Coronary artery (tissue), 2 donors: ENCODE measurements around the gene PPP1R14D.

Experiments
- DNase-seq: peaks from one replicate; pipeline ENCODE4 v3.0.0-alpha.2; 2017; ENCODE audit warnings: low spot score
- H3K27ac ChIP-seq, 2 donors: fragments of 200-600 bp; sonication (generic); one replicate each; pipeline ENCODE4 v1.5.1; 2016 to 2019
- H3K4me3 ChIP-seq: fragments of 200-600 bp; sonication (generic); 2 replicates; pipeline ENCODE4 v1.5.1; 2016; ENCODE audit warnings: mild to moderate bottlenecking, moderate library complexity
- CTCF ChIP-seq: fragments of 200-600 bp; sonication (generic); IDR thresholded peaks from one replicate; pipeline ENCODE4 v1.5.1; 2019; ENCODE audit warnings: antibody characterized with exemption

PPP1R14D gene

GRCh38 chr15:40806672-40807027 is 21.9 kb downstream of the PPP1R14D start:
- no peak for TF ChIP-seq CTCF
- peak overlapping the region; percentile 84 for H3K4me3 ChIP-seq
- peak overlapping the region; percentile 81 to 94 for H3K27ac ChIP-seq
- no peak for DNase-seq

- no peak for DNase-seq
- TF ChIP-seq CTCF: no peak
- H3K4me3 ChIP-seq: no peak overlapping the region
- H3K27ac ChIP-seq: no peak overlapping the region
These were observed 24.8 kb downstream of the PPP1R14D start for GRCh38 chr15:40803688-40804087.

- TF ChIP-seq CTCF: no peak
- DNase-seq: no peak
- H3K4me3 ChIP-seq: no peak overlapping the region
- no peak overlapping the region for H3K27ac ChIP-seq
These were observed 25.4 kb downstream of the PPP1R14D start for GRCh38 chr15:40803076-40803475.

DNA sequence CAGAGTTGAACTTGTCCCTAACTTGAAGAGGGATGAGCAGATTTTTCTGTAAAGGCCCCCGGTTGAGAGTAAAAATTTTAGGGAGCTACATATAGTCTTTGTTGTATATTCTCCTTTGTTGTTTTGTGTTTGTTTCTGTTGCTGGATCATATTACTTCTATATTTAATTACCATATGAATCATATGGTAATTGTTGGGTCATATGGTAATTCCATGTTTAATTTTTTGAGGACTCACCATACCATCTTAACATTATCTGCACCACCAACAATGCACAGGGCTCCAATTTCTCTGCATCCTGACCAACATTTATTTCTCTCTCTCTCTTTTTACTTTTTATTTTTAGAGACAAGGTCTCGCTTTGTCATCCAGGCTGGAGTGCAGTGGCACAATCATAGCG is 29.0 kb downstream of the PPP1R14D start:
- no peak for DNase-seq
- H3K27ac ChIP-seq: no peak overlapping the region
- H3K4me3 ChIP-seq: no peak overlapping the region
- no peak for TF ChIP-seq CTCF

DNA sequence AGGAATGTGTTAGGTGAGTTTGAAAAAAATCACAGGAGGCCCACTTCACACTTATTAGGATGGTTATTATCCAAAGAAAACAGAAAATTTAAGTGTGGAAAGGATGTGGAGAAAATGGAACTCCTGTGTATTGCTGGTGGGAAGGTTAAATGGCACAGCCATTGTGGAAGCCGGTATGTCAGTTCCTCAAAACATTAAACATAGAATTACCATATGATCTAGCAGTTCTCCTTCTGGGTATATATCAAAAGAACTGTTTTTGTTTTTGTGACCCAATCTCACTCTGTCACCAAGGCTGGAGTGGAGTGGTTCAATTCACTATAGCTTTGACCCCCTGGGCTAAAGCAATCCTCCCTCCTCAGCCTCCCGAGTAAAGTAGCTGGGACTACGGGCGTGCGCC is 32.0 kb downstream of the PPP1R14D start:
- H3K4me3 ChIP-seq: no peak overlapping the region
- DNase-seq: no peak
- H3K27ac ChIP-seq: no peak overlapping the region
- no peak for TF ChIP-seq CTCF

DNA sequence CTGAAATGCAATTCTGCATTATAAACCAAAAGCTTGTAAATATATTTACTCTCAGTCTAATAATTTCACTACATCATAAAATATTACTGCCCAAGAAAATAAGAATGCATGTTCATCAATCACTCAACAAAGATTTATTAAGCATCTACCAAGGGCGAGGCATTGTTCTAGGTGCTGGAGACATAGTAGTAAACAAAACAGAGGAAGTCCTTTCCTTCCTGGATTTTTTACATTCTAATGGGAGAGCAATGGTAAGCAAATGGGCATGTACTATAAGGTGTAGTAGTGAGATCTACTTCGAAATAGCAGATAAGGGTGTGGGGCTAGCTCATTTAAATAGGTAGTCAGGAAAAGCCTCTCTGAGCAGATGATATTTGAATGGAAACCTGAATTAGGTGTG is 32.5 kb downstream of the PPP1R14D start:
- H3K27ac ChIP-seq: no peak overlapping the region
- no peak overlapping the region for H3K4me3 ChIP-seq
- no peak for DNase-seq
- TF ChIP-seq CTCF: no peak

DNA sequence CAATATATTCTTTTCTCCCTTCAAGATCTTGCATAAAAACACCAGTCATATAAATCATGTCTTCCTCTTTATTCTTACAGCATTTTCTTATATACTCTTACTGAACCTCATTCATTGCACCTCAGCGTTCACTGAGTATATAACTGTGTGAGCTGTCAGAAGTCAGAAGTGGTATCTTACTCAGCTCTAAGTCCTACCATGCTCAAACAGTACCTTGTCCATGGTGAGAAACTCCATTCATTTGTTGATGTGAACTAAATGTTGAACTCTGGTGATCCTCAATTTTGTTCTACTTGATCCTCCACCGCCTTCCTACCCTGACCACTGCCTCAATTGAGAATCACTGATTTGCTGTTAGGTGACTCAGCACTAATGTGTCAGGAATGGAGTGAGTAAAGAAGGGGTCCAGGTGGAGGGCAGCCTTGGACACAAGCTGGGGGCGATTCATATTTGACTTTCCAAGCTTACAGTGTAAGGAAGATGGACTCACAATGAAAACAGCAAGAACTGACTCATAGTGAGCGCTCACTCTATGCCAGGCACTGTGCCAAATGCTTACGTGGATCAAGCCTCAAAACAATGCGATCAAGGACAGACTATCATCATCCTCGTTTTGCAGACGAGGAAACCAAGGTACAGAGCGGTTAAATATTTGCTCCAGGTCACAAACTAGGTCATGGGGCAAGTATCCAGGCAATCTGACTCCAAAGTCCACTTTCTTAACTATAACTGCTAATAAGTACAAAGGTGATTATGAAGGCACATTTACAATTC is 35.1 kb downstream of the PPP1R14D start:
- no peak overlapping the region for H3K27ac ChIP-seq
- DNase-seq: no peak
- no peak for TF ChIP-seq CTCF
- H3K4me3 ChIP-seq: no peak overlapping the region
